Type B pancreatic cell (in vitro differentiated cells): ENCODE data around the gene INTS2. TPM values are rescaled to one million over a fixed set of nuclear protein-coding genes. Genes with fewer than 3 reads are reported as not detected.

Experiments used
- DNase-seq: peaks from one replicate; pipeline ENCODE4 v3.0.0; 2021; ENCODE audit warnings: mixed read lengths; ENCODE audit not compliant: unreplicated experiment; ENCODE audit errors: extremely low spot score
- H3K27ac Mint-ChIP-seq: 2 replicates; pipeline ENCODE4 v1.8.0; 2021; ENCODE audit warnings: mild to moderate bottlenecking, mixed read lengths
- H3K27me3 Mint-ChIP-seq: 2 replicates; pipeline ENCODE4 v1.8.0; 2021; ENCODE audit warnings: mixed read lengths
- H3K36me3 Mint-ChIP-seq: 2 replicates; pipeline ENCODE4 v1.8.0; 2021; ENCODE audit warnings: mixed read lengths
- H3K4me1 Mint-ChIP-seq: one replicate; pipeline ENCODE4 v1.8.0; 2021; ENCODE audit warnings: mixed read lengths; ENCODE audit not compliant: unreplicated experiment
- H3K4me3 Mint-ChIP-seq: 2 replicates; pipeline ENCODE4 v1.8.0; 2021; ENCODE audit warnings: mild to moderate bottlenecking, mixed read lengths
- H3K9me3 Mint-ChIP-seq: 2 replicates; pipeline ENCODE4 v1.8.0; 2021; ENCODE audit warnings: mixed read lengths
- total RNA-seq: library from RNA; stranded (reverse); gene quantifications from 2 replicates; pipeline ENCODE4 v1.2.1, GENCODE V29; 2021; ENCODE audit warnings: low replicate concordance
- TF ChIP-seq, protein P1 (sequence below): fragments of 200-600 bp; sonication (generic); conservative IDR thresholded peaks from 2 replicates; pipeline ENCODE4 v1.5.0; 2021; ENCODE audit warnings: antibody characterized with exemption, mild to moderate bottlenecking

Gene INTS2
- total RNA-seq, 1 donor from 2014 or later, result 18.2 TPM

DNA sequence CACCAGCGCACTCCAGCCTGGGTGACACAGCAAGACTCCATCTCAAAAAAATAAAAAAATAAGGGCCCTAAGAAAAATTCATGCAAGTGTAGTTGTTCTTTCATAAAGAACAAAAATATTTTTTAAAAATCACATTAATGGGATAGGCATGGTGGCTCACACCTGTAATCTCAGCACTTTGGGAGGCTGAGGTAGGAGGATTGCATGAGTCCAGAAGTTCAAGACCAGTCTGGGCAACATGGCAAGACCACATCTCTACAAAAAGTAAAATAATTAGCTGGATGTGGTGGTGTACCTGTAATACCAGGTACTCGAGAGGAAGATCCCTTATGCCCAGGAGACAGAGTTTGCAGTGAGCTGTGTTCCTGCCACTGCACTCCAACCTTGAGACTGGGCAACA lies 49.3 kb downstream of the INTS2 start:
- TF ChIP-seq, protein P1, sequence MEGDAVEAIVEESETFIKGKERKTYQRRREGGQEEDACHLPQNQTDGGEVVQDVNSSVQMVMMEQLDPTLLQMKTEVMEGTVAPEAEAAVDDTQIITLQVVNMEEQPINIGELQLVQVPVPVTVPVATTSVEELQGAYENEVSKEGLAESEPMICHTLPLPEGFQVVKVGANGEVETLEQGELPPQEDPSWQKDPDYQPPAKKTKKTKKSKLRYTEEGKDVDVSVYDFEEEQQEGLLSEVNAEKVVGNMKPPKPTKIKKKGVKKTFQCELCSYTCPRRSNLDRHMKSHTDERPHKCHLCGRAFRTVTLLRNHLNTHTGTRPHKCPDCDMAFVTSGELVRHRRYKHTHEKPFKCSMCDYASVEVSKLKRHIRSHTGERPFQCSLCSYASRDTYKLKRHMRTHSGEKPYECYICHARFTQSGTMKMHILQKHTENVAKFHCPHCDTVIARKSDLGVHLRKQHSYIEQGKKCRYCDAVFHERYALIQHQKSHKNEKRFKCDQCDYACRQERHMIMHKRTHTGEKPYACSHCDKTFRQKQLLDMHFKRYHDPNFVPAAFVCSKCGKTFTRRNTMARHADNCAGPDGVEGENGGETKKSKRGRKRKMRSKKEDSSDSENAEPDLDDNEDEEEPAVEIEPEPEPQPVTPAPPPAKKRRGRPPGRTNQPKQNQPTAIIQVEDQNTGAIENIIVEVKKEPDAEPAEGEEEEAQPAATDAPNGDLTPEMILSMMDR, result no peak
- H3K27ac Mint-ChIP-seq, result no peak overlapping the region
- H3K4me1 Mint-ChIP-seq, result no peaks in the 10 kb centered on the region
- H3K9me3 Mint-ChIP-seq, result no peaks in the 10 kb centered on the region
- H3K36me3 Mint-ChIP-seq, result peaks cover 15% of the 10 kb centered on the region
- no peaks in the 10 kb centered on the region for H3K27me3 Mint-ChIP-seq
- H3K4me3 Mint-ChIP-seq, result no peak overlapping the region
- DNase-seq, result no peak

DNA sequence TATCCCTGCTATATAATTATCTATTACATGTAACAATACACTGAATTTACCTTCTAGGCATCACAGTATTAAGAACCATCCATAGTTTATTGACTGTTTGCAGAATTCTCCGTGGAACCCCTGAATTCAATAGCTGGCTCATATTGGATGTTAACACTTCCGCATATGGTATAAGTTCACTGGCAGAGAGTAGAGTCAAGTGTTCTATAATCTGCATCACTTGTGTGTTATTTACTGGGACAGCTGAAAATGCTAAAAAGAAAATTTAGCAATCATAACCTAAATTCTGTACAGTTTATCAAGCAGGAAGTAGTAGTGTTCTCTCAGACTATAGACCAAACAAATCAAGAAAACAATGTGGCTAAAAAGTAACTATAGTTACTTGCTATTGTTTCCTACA lies 49.9 kb downstream of the INTS2 start:
- Mint-ChIP-seq H3K4me1 (no peaks in the 10 kb centered on the region), H3K27ac (no peak overlapping the region), H3K4me3 (no peak overlapping the region), H3K36me3 (peaks cover 15% of the 10 kb centered on the region), H3K27me3 (no peaks in the 10 kb centered on the region), H3K9me3 (no peaks in the 10 kb centered on the region)
- TF ChIP-seq, protein P1, result no peak
- no peak for DNase-seq

DNA sequence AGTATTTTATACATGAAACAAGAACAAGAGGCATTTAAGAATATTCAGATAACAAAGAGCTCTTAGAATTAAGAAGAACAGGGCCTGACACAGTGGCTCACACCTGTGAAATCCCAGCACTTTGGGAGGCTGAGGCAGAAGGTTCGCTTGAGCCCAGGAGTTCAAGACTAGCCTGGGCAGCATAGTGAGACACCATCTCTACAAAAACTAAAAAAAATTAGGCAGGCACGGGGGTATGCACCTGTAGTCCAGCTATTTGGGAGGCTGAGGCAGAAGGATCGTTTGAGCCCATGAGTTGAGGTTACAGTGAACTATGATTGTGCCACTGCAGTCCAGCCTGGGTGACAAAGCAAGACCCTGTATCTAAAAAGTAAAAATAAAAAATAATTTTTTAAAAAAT lies 52.0 kb downstream of the INTS2 start:
- Mint-ChIP-seq H3K4me3 (no peak overlapping the region), H3K4me1 (no peaks in the 10 kb centered on the region), H3K27me3 (no peaks in the 10 kb centered on the region), H3K36me3 (peaks cover 15% of the 10 kb centered on the region), H3K9me3 (no peaks in the 10 kb centered on the region), H3K27ac (no peak overlapping the region)
- no peak for DNase-seq
- TF ChIP-seq, protein P1, result no peak

DNA sequence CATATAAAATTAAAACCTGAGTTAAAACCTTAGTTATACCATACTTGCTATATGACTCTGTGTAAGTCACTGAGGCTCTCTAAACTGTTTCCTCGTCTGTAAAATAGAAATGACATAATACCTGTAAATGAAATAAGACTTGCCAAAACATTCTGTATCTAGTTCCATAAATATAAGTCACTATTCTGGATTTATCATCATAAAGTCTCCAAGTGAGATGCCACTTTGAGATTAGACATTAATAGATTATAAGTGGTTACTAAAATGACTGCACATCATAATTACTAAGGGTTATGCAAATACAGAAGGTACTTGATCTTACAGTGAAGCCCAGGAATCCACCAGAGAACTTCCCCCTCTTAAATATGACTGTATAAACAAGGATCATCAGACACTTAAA lies 52.5 kb downstream of the INTS2 start:
- no peak overlapping the region for H3K27ac Mint-ChIP-seq

DNA sequence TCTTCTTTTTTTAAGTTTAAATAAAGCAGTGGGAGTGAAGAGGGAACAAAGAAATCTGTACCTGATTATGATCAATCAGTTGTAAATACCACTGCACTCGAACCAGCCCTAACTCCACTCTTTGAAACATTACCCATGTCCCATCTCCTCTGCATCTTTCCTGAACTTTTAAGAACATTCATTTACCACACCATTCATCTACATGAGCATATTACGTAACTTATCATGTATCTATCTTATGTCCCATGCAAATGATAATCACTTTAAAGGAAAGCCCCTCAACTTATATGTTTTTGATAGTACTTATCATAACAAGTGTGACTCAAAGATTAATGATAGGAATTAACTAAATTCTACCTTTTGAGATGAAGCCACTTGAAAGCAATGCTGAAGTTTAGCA lies 53.7 kb downstream of the INTS2 start:
- Mint-ChIP-seq H3K36me3 (peaks cover 22% of the 10 kb centered on the region), H3K27me3 (no peaks in the 10 kb centered on the region), H3K27ac (no peak overlapping the region), H3K4me1 (no peaks in the 10 kb centered on the region), H3K4me3 (no peak overlapping the region), H3K9me3 (no peaks in the 10 kb centered on the region)
- TF ChIP-seq, protein P1, result no peak
- no peak for DNase-seq

More for the DNA sequence above, 52.5 kb downstream of the INTS2 start:
- H3K9me3 Mint-ChIP-seq, result no peaks in the 10 kb centered on the region
- H3K4me1 Mint-ChIP-seq, result no peaks in the 10 kb centered on the region
- DNase-seq, result no peak
- peaks cover 17% of the 10 kb centered on the region for H3K36me3 Mint-ChIP-seq
- no peaks in the 10 kb centered on the region for H3K27me3 Mint-ChIP-seq
- TF ChIP-seq, protein P1, result no peak
- no peak overlapping the region for H3K4me3 Mint-ChIP-seq

- Mint-ChIP-seq H3K4me1 (no peaks in the 10 kb centered on the region), H3K36me3 (peaks cover 17% of the 10 kb centered on the region), H3K27me3 (no peaks in the 10 kb centered on the region), H3K4me3 (no peak overlapping the region), H3K27ac (no peak overlapping the region), H3K9me3 (no peaks in the 10 kb centered on the region)
- no peak for DNase-seq
- TF ChIP-seq, protein P1, result no peak
Observed at GRCh38 chr17:61872099-61872498, 55.7 kb downstream of the INTS2 start.
